Measurements from ENCODE around the gene ACBD4.

Gene ACBD4

GRCh38 chr17:45108051-45108450, 27.4 kb upstream of the ACBD4 start:
- H3K4me3 ChIP-seq (ENCODE audit: low read depth, low read length), result no peak overlapping the region
- TF ChIP-seq, protein P1, sequence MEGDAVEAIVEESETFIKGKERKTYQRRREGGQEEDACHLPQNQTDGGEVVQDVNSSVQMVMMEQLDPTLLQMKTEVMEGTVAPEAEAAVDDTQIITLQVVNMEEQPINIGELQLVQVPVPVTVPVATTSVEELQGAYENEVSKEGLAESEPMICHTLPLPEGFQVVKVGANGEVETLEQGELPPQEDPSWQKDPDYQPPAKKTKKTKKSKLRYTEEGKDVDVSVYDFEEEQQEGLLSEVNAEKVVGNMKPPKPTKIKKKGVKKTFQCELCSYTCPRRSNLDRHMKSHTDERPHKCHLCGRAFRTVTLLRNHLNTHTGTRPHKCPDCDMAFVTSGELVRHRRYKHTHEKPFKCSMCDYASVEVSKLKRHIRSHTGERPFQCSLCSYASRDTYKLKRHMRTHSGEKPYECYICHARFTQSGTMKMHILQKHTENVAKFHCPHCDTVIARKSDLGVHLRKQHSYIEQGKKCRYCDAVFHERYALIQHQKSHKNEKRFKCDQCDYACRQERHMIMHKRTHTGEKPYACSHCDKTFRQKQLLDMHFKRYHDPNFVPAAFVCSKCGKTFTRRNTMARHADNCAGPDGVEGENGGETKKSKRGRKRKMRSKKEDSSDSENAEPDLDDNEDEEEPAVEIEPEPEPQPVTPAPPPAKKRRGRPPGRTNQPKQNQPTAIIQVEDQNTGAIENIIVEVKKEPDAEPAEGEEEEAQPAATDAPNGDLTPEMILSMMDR (IDR thresholded peaks at IDR 0.05; ENCODE audit: low read depth, low read length), result no peak
- DNase-seq (ENCODE audit: low read depth, low spot score), result no peak
- in situ Hi-C loops (cut with HindIII; ENCODE audit: low sequenced_read_pairs), result no loop called here

- in situ Hi-C loops (cut with HindIII; ENCODE audit: low sequenced_read_pairs), result no loop called here
- DNase-seq (ENCODE audit: low read depth, low spot score), result no peak
- no peak overlapping the region for H3K4me3 ChIP-seq (ENCODE audit: low read depth, low read length)
- TF ChIP-seq, protein P1 (IDR thresholded peaks at IDR 0.05; ENCODE audit: low read depth, low read length), result peak; percentile 6
These were observed 26.6 kb upstream of the ACBD4 start for GRCh38 chr17:45108595-45109521.

DNA sequence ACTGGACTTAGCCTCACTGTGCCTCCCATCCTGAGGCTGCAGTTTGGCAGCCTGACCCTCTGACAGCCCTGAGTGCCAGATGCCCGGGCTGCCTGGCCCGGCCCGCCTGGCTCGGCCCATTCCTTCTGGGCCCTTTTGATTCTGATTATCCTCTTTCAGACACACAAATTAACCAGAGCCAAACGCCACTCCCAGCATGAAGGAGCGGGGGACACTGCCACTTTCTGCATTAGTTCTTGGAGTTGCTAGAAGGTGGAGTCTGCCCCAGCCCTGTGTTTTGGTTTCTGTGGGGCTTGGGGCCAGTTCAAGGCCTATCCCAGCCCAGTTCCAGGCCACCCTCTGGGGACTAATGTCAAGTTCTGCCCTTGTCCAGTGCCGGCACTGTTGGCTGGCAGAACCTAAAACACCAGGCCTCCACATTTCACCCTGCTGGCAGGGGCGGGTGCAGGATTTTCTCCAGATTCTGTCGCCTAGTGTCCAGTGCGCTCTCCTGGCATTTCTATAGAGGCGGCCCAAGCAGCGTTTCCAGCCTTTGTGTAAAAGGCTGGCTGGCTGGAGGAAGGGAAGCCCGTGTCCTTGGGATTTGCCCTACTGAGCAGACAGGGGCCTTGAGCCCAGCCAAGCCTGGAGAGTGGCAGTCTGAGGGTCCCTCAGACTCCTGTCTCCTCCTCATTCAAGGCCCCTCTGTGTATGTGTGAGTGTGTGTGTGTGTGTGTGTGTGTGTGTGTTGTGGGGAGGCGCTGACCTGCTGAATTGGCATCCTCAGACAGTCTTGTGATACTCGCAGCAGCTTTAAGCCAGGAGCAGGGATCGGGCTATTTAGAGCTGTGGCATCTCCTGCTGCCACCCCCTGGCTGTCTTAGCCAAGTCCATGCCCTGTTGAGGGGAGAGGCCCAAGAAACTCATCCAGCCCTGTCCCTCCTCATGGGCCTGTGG, 24.5 kb upstream of the ACBD4 start:
- no peak for DNase-seq (ENCODE audit: low read depth, low spot score)

DNA sequence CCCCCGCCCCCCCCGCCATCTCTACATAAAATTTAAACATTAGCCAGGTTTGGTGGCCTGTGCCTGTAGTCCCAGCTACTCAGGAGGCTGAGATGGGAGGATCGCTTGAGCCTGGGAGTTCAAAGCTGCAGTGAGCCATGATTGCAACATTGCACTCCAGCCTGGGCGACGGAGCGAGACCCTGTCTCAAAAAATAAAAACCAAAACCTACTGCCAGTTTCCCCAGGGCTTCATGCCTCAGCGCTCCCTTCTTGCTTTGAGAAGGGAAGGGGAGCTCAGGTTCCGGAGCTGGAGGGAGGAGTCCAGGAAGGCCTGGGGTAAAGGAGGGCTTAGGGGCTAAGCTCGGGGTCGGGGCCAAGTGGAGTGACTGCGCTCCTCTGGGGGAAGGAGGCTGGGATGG, 23.6 kb upstream of the ACBD4 start:
- DNase-seq (ENCODE audit: low read depth, low spot score), result no peak
- TF ChIP-seq, protein P1 (IDR thresholded peaks at IDR 0.05; ENCODE audit: low read depth, low read length), result no peak
- in situ Hi-C loops (cut with HindIII; ENCODE audit: low sequenced_read_pairs), result no loop called here
- H3K4me3 ChIP-seq (ENCODE audit: low read depth, low read length), result no peak overlapping the region

More for the DNA sequence above, 24.5 kb upstream of the ACBD4 start:
- TF ChIP-seq, protein P1 (IDR thresholded peaks at IDR 0.05; ENCODE audit: low read depth, low read length), result no peak
- no peak overlapping the region for H3K4me3 ChIP-seq (ENCODE audit: low read depth, low read length)
- in situ Hi-C loops (cut with HindIII; ENCODE audit: low sequenced_read_pairs), result no loop called here

- in situ Hi-C loops (cut with HindIII; ENCODE audit: low sequenced_read_pairs), result no loop called here
- DNase-seq (ENCODE audit: low read depth, low spot score), result no peak
- H3K4me3 ChIP-seq (ENCODE audit: low read depth, low read length), result no peak overlapping the region
- TF ChIP-seq, protein P1 (IDR thresholded peaks at IDR 0.05; ENCODE audit: low read depth, low read length), result no peak
These were observed 22.7 kb upstream of the ACBD4 start for GRCh38 chr17:45112559-45113423.

DNA sequence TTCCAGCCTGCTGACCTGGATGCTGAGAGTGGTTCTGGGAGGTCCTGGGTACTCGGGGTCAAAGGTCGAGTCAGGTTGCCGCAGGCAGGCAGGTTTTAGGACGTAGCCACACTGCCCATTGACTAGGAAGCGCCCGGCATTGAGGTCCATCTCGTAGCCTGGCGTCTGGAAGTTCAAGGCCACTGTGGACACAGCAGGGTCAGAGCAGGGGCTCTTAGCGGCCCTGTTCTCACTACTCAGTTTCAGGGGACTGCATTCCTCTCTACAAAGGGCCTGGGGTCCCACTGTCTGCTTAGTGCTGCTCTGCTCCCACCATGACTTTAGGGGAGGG, 22.1 kb upstream of the ACBD4 start:
- in situ Hi-C loops (cut with HindIII; ENCODE audit: low sequenced_read_pairs), result no loop called here

More for the DNA sequence above, 22.1 kb upstream of the ACBD4 start:
- DNase-seq (ENCODE audit: low read depth, low spot score), result no peak
- TF ChIP-seq, protein P1 (IDR thresholded peaks at IDR 0.05; ENCODE audit: low read depth, low read length), result no peak
- no peak overlapping the region for H3K4me3 ChIP-seq (ENCODE audit: low read depth, low read length)
